SK-N-SH treated with all-trans-retinoic acid at 6 μM for 48 hours (cell line): ENCODE data around the gene PRR5L.

Experiments used
- RARB ChIP-seq: fragments of 250-450 bp; sonication (Bioruptor Pico); IDR thresholded peaks from 2 replicates; pipeline ENCODE4 v1.8.0; 2021; ENCODE audit warnings: mild to moderate bottlenecking, moderate library complexity
- TF ChIP-seq, protein P1 (sequence below): fragments of 250-450 bp; sonication (Bioruptor Pico); IDR thresholded peaks from 2 replicates; pipeline ENCODE4 v1.5.1; 2020; ENCODE audit warnings: low read depth, mild to moderate bottlenecking, moderate library complexity
- TF ChIP-seq, protein P2 (sequence below): fragments of 250-450 bp; sonication (Bioruptor Pico); IDR thresholded peaks from 2 replicates; pipeline ENCODE4 v1.8.0; 2020; ENCODE audit warnings: mild to moderate bottlenecking, moderate library complexity, borderline replicate concordance

DNA sequence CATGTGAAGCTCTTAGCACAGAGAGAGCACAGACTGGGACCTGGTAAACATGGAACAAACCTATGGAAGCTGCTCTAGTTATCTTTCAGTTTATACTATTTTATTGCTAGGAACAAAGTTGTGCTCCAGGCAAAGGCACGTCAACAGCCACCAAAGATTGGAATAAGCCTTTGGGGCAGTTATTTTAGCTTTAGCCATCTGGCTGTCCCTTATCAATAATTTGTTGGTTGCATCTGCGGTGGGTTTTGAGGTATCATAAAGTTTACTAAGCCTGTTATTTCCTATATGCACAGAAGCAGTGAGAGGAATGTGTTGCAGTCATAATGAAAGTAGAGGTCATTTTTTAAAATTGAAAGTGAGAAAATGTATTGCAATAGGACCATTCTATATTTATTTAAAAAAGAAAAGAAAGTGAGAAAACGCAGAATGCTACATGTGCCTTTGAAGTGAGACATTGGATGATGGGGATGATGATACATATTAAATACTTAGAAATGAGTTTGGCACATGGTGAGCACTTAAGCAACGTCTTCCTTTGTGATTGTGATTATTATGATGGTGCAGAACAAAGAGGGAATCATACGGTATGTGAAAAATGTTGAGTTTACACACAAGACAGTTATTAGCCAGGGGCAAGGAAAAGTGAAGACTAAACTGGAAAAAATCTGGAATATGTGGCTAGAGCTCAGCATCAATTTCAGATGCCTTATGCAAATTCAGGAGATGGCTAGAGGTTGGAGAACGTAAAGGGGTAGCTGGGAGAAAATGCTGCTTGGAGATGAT is 58.3 kb downstream of the PRR5L start:
- TF ChIP-seq, protein P1, sequence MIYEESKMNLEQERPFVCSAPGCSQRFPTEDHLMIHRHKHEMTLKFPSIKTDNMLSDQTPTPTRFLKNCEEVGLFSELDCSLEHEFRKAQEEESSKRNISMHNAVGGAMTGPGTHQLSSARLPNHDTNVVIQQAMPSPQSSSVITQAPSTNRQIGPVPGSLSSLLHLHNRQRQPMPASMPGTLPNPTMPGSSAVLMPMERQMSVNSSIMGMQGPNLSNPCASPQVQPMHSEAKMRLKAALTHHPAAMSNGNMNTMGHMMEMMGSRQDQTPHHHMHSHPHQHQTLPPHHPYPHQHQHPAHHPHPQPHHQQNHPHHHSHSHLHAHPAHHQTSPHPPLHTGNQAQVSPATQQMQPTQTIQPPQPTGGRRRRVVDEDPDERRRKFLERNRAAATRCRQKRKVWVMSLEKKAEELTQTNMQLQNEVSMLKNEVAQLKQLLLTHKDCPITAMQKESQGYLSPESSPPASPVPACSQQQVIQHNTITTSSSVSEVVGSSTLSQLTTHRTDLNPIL (CRISPR knock-in tag) = no peak
- TF ChIP-seq RARB (CRISPR knock-in tag) = no peak
- TF ChIP-seq, protein P2, sequence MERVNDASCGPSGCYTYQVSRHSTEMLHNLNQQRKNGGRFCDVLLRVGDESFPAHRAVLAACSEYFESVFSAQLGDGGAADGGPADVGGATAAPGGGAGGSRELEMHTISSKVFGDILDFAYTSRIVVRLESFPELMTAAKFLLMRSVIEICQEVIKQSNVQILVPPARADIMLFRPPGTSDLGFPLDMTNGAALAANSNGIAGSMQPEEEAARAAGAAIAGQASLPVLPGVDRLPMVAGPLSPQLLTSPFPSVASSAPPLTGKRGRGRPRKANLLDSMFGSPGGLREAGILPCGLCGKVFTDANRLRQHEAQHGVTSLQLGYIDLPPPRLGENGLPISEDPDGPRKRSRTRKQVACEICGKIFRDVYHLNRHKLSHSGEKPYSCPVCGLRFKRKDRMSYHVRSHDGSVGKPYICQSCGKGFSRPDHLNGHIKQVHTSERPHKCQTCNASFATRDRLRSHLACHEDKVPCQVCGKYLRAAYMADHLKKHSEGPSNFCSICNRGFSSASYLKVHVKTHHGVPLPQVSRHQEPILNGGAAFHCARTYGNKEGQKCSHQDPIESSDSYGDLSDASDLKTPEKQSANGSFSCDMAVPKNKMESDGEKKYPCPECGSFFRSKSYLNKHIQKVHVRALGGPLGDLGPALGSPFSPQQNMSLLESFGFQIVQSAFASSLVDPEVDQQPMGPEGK (CRISPR knock-in tag) = no peak
